GM19035 (cell line): ENCODE results near the gene SUCLG2.

ENCODE experiments used
- ATAC-seq: cut with Tn5 transposase; IDR thresholded peaks from one replicate; pipeline ENCODE4 v1.9.1; 2021; ENCODE audit not compliant: unreplicated experiment

Gene SUCLG2

DNA sequence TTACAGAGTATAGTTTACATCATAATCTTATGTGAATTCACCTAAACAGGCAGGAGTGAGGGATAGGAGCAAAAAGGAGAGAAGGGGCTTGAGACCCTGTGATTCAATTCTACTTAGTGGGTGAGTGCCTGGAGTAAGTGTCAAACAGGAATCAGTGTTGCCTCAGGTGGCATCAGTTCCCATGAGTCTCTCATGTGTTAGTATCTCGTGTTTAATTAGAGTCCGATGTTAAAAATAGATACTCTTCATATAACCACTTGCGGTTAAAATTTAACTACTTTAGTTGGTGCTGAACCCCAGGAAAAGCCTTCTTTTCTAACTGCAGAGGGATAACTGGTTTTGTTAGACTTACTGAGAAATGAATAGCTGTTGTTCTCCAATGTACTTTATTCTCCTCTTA is 251.5 kb downstream of the SUCLG2 start:
- ATAC-seq, result no peak

- ATAC-seq, result no peak
These were observed 252.5 kb downstream of the SUCLG2 start for GRCh38 chr3:67401921-67402320.

DNA sequence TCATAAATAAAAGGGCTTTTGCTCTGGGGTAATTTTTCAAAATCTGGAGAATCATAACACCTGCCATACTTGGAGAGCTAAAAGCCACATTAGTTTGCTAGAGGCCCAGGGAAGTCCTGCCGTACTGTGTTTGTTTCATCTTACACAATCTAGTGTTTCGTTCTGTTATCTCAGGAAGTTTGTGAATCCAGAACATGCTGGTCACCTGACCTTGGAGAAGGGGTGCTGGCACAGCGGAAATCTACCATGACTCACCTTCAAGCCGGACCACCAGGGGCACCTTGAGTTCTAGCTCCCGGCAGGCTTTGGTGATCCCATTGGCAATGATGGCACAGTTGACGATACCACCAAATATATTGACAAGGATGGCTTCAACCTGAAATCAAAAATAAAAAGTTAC is 253.9 kb downstream of the SUCLG2 start:
- no peak for ATAC-seq

DNA sequence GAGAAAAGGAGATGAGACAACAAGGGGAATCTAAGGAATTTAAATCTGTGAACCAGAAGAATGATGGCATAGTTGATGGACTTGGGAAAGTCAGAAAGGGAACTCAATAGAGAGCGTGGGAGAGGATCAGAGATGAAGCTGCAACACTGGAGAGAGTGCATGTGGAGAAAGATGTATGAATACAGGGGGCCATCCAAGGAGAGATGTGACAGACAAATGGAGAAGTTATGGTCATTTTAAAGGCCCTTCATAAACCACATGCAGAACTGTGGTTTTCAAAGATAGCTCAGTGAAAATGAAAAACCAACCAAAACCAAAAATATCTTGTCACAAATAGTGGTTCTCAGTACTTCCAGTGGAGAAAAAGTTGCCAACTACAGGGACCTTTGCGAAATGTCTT is 265.2 kb downstream of the SUCLG2 start:
- ATAC-seq, result peak; percentile 88

GRCh38 chr3:67388738-67389137 is 265.7 kb downstream of the SUCLG2 start:
- ATAC-seq, result no peak

DNA sequence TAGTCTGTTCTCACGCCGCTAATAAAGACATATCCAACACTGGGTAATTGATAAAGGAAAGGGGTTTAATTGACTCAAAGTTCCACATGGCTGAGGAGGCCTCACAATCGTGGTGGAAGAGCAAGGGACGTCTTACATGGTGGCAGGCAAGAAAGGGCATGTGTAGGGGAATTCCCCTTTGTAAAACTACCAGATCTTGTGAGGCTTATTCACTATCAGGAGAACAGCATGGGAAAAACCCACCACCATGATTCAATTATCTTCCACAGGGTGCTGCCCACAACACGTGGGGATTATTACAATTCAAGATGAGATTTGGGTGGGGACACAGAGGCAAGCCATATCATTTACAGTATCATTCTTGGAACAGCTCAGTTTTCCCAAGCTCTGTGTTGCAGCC is 268.0 kb downstream of the SUCLG2 start:
- ATAC-seq, result no peak

GRCh38 chr3:67384760-67385397 is 269.5 kb downstream of the SUCLG2 start:
- ATAC-seq, result no peak

DNA sequence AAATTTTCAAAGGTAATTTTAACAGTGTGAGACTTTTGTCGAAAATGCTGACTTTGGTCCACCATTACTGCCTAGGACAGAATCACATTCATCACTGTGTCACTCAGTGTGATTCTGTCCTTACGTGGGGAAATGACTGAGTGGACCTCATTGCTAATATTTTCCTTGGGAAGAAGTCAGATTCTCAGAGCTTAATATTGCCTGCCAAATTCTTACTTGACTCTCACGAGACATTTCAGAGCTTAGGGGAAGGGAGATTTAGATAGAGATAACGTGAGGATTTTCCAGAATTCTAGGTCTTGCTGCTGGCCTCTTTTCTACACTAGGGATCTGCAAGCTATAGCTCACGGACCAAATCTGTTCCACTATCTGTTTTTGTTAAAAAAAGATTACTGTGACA is 270.4 kb downstream of the SUCLG2 start:
- no peak for ATAC-seq

GRCh38 chr3:67383379-67383778 is 271.0 kb downstream of the SUCLG2 start:
- no peak for ATAC-seq

DNA sequence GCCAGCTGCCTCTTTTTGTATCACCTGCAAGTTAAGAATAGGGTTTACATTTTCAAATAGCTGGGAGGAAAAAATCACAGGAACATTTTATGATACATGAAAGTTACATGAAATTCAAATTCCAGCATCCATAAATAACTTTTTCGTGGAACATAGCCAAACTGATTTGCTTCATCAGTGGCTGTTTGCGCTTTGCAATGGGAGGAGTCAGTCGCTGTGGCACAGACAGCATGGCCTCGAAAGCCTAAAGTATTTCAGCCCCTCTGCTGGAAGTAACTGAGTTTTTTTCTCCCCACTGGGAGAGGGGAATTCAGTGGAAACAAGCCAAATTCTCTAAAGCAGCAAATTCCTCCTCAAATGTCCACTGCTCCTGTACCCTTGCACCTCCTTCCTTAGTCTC is 271.9 kb downstream of the SUCLG2 start:
- no peak for ATAC-seq

DNA sequence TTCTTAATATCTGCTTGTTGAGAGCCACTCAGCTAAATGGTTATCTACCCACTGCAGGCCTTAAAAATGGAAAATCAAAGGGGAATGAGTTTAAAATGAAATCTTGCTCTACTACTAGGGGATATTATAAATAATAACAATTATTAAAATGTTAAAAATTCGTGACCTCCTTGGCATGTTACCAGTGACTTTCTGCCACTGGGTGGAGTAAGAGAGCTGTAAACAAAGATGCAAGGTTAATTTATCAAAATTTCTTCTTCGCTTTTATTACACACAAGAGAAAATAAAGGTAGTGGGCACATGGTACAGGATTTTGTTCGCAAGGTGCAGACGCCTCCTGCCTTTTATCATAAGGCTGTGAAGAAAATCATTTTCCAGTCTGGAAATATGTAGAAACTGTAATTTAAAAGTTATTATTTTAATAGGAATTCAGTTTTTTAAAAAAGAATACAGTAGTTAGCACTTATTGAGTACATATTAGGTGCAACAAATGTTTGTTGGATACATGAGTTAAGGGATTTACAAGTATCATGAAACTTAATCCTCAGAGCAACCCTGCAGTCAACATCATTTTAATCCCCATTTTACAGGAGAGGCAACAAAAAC is 272.6 kb downstream of the SUCLG2 start:
- no peak for ATAC-seq

DNA sequence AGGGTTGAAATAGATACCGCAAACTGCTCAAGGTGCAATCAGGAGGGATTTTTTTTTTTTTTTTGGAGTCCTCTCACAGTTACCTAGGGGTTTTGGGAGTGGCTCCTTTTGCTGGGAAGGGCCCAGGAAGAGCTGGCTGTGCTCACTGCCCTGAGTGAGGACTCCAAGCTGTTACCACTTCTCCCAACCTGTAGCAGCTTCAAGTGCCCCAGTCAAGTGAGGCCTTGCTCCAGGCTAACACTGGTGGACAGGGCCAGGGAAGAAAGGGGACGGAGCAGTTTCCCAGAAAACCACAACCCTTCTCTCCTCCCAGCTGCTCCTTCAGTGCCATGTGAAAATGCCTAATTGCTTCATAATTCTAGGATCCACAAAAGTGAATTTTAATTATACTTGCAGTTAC is 274.3 kb downstream of the SUCLG2 start:
- no peak for ATAC-seq

DNA sequence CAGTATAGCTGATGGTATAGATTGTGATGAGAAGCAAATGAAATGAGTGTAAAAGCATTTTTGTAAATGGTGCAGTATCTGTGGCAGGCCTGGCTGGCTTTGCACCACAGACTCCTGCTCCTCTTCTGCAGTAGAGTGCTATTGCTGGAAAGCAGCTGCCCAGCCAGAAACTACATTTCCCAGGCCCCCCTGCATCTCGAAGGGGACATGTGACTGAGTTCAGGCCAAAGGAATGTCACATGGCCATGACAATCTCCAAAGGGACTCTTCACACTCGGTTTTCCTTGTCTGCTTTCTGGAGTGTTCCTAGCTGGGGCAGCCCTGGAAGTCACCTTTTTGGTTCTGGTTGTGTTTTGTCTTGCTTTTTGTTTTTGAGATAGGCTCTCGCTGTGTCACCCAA is 277.1 kb downstream of the SUCLG2 start:
- ATAC-seq, result no peak

- no peak for ATAC-seq
These were observed 278.0 kb downstream of the SUCLG2 start for GRCh38 chr3:67376416-67376815.

DNA sequence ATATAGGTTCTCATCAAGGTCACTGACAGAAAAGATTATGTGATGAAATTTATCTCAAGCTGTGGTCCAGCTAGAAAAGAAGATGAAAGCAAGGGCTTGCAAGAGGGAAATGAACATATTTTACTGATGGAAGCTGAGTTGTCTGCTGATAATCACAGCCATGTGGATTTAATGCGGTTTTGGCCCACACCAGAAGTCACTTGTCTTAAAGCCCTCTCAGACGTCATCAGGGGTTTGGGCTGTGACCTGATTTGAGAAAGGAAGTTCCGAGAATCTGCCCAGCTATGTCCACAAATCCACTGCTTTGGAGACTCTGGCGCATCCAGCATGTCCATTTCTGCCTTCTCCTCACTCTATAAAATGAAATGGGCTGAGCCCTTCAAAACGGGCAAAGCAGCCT is 278.4 kb downstream of the SUCLG2 start:
- no peak for ATAC-seq

DNA sequence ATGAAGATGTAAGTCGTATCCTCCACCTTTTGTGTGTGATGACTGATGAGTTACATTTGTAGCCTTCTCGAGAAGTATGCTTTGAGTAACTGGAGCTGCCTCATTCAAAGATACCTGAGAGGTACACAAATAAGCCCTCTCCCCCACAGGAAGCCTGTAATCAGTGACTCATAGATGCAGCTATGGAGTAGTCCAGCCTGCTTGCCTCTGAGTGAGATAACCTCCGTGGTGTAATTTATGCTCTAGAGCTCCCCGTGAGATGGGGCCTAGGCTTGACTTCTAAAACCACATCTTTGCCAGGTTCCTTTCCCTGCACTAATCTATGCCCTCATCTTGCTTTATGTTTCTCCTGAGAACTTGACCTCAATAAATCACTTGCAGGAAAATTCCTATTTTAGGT is 291.7 kb downstream of the SUCLG2 start:
- ATAC-seq, result no peak

DNA sequence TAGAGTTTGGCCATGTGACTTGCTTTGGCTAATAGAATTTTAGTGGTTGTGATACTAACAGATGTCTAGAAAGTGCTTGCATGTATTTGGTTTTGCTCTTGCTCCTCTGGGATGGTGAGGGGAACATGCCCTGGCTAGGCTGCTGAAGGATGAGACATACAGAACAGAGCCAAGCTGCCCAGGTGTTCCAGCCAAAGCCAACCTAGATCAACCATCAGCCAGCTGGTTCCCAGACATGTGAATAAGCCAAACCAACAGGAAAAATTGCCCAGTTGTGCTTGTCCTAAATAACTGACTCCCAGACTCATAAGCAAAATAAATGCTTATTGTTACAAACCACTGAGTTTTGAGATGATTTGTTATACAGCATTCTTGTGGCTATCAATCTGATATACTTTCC is 292.6 kb downstream of the SUCLG2 start:
- no peak for ATAC-seq

DNA sequence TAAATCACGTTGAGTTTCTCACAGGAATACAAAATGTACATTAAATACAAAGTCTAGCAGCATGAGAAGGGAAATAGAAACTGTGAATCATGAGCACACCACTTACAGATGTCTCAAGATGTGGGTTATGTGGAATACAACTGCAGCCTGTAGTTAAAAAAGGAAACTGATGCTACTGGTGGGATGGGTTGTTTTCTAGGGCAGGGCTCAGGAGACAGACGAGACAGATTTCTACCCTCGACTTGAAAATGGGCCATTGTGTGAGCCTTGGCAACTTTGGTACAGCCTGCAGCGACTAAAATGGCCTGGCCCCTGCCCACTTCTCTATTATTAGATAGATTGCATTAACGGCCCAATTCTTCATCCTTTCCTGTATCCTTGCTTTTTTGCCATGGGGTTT is 293.1 kb downstream of the SUCLG2 start:
- no peak for ATAC-seq

- no peak for ATAC-seq
These were observed 296.6 kb downstream of the SUCLG2 start for GRCh38 chr3:67357610-67358458.

- ATAC-seq, result peak; percentile 79
These were observed 304.7 kb downstream of the SUCLG2 start for GRCh38 chr3:67349551-67350174.

DNA sequence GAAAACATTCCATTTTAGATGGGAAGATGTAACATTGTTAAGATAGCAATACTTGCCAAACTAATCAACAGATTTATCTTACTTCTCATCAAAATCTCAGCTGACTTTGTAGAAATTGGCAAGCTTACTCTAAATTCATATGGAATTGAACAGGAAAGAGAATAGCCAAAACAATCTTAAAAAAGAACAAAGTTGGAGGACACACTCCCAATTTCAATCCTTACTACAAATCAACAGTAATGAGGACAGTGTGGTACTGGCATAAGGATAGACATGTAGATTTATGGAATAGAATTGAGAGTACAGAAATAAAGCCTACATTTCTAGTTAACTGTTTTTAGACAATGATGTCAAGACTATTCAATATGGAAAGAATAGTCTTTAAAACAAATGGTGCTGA is 308.3 kb downstream of the SUCLG2 start:
- no peak for ATAC-seq

DNA sequence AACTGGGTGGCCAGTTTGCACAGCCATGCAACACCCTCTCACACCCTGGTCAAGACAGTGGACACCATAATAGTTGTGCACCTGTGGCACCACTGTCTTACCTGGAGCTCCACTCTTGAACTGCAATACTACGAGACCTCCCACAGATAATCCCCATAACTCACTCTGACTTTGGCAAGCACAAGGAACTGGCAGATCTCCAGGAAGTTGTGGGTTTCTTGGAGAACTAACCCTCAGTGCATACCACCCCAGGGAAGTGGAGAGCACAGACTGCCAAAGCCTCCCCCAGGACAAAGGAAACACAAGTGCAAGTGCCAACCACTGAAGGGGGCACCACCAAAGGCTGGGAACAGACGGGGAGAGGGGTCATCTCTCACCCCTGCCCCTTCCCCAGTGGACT is 318.6 kb downstream of the SUCLG2 start:
- ATAC-seq, result no peak
